Body of pancreas (tissue), 4 donors: ENCODE results near the gene ARSH.

ENCODE experiments used
- POLR2A ChIP-seq, 3 donors: fragments of 450-650 bp; IDR thresholded peaks; one replicate each; pipeline ENCODE4 v1.6.1; 2016; ENCODE audit warnings: antibody characterized with exemption in 3 of 3, mild to moderate bottlenecking in 2 of 3
- TF ChIP-seq, protein P1 (sequence below), 7 experiments: fragments of 450-650 bp in 4 of 7; fragments of 200-600 bp in 3 of 7; sonication (generic) in 3 of 7; IDR thresholded peaks; one replicate each; pipeline ENCODE4 v1.5.1; 2016 to 2019; ENCODE audit warnings: antibody characterized with exemption in 7 of 7

DNA sequence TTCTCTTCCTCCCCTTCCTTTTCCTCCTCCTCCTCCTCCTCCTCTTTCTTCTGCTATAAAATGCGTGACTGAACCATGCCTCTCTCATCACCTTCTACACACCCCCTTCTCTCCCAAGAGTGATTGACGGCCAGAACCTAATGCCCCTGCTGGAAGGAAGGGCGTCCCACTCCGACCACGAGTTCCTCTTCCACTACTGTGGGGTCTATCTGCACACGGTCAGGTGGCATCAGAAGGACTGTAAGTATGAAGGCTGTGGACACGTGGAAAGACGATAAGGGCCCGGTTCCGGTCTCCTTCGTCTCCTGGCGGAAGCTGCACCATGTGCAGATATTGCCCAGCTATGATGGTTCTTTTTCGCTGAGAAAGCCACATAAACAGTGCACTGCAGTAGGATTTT is 22.8 kb downstream of the ARSH start:
- TF ChIP-seq, protein P1, sequence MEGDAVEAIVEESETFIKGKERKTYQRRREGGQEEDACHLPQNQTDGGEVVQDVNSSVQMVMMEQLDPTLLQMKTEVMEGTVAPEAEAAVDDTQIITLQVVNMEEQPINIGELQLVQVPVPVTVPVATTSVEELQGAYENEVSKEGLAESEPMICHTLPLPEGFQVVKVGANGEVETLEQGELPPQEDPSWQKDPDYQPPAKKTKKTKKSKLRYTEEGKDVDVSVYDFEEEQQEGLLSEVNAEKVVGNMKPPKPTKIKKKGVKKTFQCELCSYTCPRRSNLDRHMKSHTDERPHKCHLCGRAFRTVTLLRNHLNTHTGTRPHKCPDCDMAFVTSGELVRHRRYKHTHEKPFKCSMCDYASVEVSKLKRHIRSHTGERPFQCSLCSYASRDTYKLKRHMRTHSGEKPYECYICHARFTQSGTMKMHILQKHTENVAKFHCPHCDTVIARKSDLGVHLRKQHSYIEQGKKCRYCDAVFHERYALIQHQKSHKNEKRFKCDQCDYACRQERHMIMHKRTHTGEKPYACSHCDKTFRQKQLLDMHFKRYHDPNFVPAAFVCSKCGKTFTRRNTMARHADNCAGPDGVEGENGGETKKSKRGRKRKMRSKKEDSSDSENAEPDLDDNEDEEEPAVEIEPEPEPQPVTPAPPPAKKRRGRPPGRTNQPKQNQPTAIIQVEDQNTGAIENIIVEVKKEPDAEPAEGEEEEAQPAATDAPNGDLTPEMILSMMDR (IDR thresholded peaks at IDR 0.05) = no peak
- no peak for TF ChIP-seq POLR2A (IDR thresholded peaks at IDR 0.05)
